Measurements from ENCODE around the gene NDRG4.

The NDRG4 gene

GRCh38 chr16:58510776-58511628, 11.1 kb downstream of the NDRG4 start:
- no peak for FAIRE-seq

GRCh38 chr16:58511933-58512815, 12.2 kb downstream of the NDRG4 start:
- no peak for FAIRE-seq

GRCh38 chr16:58513874-58514273, 13.9 kb downstream of the NDRG4 start:
- no peak for FAIRE-seq

- FAIRE-seq, result no peak
Measured at GRCh38 chr16:58515125-58515870, 15.4 kb downstream of the NDRG4 start, which contains the start of gene SETD6. TSS of gene SETD6 (plus strand) at chr16:58515517. CDS start at chr16:58515538, 21 bp downstream.

GRCh38 chr16:58515871-58516767, 16.2 kb downstream of the NDRG4 start:
- no peak for FAIRE-seq

- no peak for FAIRE-seq
Measured at GRCh38 chr16:58516768-58517107, 16.8 kb downstream of the NDRG4 start.

GRCh38 chr16:58518083-58518979, 18.4 kb downstream of the NDRG4 start:
- no peak for FAIRE-seq

- FAIRE-seq, result no peak
Measured at GRCh38 chr16:58518980-58519368, 19.0 kb downstream of the NDRG4 start.

GRCh38 chr16:58519707-58520106, 19.8 kb downstream of the NDRG4 start:
- FAIRE-seq, result no peak

- no peak for FAIRE-seq
Measured at GRCh38 chr16:58530179-58530578, 30.2 kb downstream of the NDRG4 start.

GRCh38 chr16:58532414-58532813, 32.5 kb downstream of the NDRG4 start:
- no peak for FAIRE-seq

- no peak for FAIRE-seq
Measured at GRCh38 chr16:58533751-58534470, 34.0 kb downstream of the NDRG4 start.

GRCh38 chr16:58535100-58535499, 35.2 kb downstream of the NDRG4 start:
- no peak for FAIRE-seq

GRCh38 chr16:58536278-58536677, 36.3 kb downstream of the NDRG4 start:
- peak; percentile 6 for FAIRE-seq

GRCh38 chr16:58537124-58537906, 37.4 kb downstream of the NDRG4 start:
- no peak for FAIRE-seq

- no peak for FAIRE-seq
Measured at GRCh38 chr16:58541711-58542110, 41.8 kb downstream of the NDRG4 start.

GRCh38 chr16:58542291-58542690, 42.3 kb downstream of the NDRG4 start:
- no peak for FAIRE-seq

GRCh38 chr16:58543685-58544084, 43.7 kb downstream of the NDRG4 start:
- FAIRE-seq, result no peak

GRCh38 chr16:58548378-58548777, 48.4 kb downstream of the NDRG4 start:
- no peak for FAIRE-seq
